NCI-H146 treated with DMSO at 0.1 percent for 48 hours (cell line): Measurements from ENCODE around the gene PGAM1.
A peak's percentile ranks its signal among the peaks of the same experiment; 100 is the strongest.
"Not testable (repeated sequence)": the region's sequence is repeated elsewhere in the genome, so short reads cannot be mapped to it uniquely, and the experiment has no call there.

Experiments used
- DNase-seq: peaks from one replicate; lab custom pipeline; 2025; ENCODE audit not compliant: unreplicated experiment; lab: John Stamatoyannopoulos, UW

PGAM1 gene

GRCh38 chr10:97425964-97426775 is at the start of gene PGAM1:
Gene PGAM1, plus strand, starts transcription at chr10:97426191. Its CDS starts 117 bp downstream, at chr10:97426308.
- DNase-seq = peak; percentile 91

DNA sequence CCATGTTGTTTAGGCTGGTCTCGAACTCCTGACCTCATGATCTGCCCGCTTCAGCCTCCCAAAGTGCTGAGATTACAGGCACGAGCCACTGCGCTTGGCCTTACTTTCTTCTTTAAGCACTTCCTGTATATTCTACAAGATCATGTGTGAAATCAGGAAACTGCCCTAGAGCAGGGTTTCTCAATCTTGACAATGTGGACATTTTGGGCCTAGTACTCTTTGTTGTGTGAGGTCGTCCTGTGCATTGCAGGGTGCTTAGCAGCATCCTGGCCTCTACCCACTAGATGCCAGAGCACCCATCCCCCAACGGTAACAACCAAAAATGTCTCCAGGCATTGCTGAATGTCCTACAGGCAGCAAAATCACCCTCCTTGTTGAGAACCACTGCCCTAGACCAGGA is 49.6 kb upstream of the PGAM1 start:
- DNase-seq = no peak

DNA sequence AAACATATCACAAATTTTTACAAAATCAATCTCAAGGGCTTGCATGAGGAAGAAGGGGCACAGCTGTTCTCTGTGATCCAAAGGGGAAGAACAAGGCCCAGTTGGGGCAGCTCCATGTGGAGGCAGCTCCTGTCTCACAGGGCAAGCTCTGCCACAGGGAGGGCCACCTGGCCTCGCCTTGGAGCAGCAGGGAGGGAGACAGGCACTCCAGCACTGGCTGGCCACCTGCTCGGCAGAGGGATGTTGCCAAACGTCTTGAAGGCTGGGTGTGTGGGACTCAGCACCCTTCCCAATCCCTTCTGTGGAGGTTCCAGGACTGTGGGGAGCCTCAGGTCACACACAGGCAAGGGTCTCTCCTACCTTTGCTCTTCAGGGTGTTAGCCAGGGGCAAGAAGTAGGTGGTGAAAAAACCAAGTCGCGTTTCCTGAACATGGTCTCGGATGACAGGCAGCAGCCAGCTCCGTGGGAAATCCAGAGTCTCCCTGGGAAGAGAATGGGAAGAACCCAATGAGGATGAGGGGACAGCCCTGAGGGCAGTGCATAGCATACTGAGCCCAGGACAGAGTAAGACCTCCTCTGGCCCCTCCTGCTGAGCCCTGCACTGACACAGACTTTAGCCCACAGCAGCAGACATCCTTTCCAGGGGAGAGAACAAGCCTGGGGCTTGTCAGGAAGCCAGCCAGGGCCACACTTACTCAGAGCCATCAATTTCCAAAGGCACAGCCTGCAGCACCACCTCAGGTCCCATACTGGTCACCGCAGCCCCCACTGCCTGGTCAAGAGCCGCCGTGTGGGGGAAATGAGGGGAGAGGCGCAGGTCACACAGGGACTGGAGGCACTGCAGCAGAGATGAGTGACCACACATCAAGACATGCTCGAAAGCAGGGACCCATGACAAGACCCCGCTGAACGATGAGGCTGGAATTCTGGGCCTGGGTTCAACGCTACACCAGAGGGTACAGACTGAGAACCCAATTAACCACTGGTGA is 46.8 kb upstream of the PGAM1 start:
- DNase-seq = no peak

- DNase-seq = no peak
These were observed 45.5 kb upstream of the PGAM1 start for GRCh38 chr10:97380516-97380915.

DNA sequence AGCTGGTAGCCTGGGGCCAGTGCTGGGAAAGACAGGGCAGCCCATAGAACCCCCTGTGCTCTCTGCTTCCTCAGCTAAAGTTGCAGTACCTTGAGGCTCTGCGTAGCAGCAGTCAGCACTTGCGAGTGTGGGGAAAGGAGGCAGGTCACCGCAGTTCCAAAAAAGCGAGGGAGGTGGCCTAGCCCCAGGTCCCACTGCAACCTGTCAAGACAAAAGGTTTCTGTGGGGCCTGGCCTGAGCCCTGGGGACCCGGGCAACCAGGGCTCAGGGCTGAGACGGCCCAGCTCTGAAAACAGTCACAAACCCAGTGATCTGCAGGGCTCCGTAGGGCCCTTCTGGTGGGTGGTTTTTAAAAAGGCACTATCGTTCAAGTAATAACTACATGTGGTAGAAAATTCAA is 44.4 kb upstream of the PGAM1 start:
- DNase-seq = no peak

GRCh38 chr10:97383159-97383558 is 42.8 kb upstream of the PGAM1 start:
- DNase-seq = no peak

DNA sequence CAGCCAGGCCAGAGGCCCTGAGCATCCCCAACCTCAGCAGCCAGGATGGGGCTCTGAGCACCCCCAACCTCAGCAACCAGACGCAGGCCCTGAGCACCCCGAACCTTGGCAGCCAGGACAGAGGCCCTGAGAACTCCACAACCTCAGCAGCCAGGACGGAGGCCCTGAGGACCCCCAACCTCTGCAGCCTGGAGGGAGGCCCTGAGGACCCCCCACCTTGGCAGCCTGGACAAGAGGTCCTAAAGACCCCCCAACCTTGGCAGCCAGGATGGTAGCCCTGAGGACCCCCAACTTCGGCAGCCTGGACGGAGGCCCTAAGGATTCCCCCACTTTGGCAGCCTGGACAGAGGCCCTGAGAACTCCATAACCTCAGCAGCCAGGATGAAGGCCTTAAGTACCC is 41.8 kb upstream of the PGAM1 start:
- DNase-seq = no peak

DNA sequence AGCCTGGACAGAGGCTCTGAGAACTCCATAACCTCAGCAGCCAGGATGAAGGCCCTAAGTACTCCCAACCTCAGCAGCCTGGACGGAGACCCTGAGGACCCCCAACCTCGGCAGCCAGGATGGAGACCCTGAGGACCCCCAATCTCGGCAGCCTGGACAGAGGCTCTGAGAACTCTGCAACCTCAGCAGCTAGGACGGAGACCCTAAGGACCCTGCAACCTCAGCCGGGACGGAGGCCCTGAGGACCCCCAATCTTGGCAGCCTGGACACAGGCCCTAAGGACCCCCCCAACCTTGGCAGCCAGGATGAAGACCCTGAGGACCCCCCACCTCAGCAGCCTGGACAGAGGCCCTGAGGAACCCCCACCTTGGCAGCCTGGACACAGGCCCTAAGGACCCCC is 41.4 kb upstream of the PGAM1 start:
- no peak for DNase-seq

- no peak for DNase-seq
These were observed 40.4 kb upstream of the PGAM1 start for GRCh38 chr10:97385565-97385964.

DNA sequence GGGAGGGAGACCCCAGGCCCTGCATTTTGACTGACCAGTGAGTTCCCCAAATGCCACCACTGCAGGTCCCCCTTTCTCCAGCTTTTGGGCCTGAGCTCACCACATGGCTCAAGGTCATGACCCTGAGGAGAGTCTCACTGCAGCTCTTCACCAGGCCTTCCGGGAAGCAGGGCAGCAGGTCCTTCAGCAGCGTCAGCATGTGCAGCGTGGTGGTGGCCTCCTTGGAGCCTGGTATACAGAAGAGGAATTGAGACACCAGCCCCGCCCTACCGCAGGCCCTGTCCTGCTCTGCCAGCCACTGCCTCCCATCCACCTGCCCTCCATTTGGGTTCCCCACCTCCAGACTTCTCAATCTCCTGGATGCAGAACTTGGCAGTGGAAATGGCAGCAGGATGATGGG is 37.8 kb upstream of the PGAM1 start:
- no peak for DNase-seq

GRCh38 chr10:97390091-97390490 is 35.9 kb upstream of the PGAM1 start:
- DNase-seq = no peak

DNA sequence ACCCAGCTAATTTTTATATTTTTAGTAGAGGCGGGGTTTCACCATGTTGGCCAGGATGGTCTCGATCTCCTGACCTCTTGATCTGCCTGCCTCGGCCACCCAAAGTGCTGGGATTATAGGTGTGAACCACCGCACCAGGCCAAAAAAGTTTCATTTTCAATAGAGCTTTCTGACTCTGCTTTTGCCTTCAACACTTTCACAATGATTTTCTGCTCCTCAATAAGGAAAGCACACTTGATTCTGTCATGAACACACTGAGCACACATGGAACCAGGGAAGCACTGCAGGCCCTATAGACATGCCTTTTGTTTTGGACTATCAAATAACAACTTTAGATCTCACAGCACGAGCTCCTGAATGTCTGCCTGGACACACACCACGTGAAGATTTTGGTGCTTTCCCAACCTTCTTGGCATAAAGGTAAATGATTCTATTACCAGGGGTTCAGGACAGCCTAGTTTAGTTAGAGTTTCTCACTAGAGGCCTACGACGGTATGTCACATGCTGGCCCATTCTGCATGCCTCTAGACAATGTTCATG is 32.9 kb upstream of the PGAM1 start:
- no peak for DNase-seq

GRCh38 chr10:97396056-97396455 is 29.9 kb upstream of the PGAM1 start:
- no peak for DNase-seq

- DNase-seq = peak; percentile 39
These were observed 26.0 kb upstream of the PGAM1 start for GRCh38 chr10:97399843-97400545.

- peak; percentile 91 for DNase-seq
These were observed 25.1 kb upstream of the PGAM1 start, which contains the start of gene RRP12 for GRCh38 chr10:97400665-97401454. Gene RRP12, minus strand, starts transcription at chr10:97401340. Its CDS starts 109 bp downstream, at chr10:97401231.

DNA sequence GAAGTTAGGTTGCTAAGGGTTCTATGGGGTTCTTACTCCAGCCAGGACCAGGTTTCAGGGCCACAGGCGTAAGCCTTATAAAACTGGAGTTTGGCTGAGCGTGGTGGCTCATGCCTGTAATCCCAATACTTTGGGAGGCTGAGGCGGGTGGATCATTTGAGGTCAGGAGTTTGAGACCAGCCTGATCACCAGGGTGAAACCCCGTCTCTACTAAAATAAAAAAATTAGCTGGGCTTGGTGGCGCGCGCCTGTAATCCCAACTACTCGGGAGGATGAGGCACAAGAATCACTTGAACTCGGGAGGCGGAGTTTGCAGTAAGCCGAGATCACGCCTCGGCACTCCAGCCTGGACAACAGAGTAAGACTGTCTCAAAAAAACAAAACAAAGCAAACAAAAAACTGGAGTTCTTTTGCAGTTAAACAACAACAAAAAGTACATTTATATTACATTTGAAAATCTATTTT is 24.5 kb upstream of the PGAM1 start:
- no peak for DNase-seq

DNA sequence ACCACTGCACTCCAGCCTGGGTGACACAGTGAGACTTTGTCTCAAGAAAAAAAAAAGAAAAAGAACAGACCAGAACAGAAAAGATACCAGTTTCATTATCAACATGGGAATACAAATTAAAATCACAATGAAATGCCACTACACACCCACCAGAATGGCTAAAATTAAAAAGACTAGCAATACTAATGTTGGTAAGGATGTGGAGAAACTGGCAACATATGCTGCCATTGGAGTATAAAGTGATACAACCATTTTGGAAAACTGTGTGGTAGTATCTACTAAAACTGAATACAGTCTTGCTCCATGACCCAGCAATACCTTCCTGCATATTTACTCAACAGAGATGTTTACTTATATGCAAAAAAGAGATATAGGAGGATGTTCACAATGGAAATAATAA is 21.9 kb upstream of the PGAM1 start:
- DNase-seq = no peak

DNA sequence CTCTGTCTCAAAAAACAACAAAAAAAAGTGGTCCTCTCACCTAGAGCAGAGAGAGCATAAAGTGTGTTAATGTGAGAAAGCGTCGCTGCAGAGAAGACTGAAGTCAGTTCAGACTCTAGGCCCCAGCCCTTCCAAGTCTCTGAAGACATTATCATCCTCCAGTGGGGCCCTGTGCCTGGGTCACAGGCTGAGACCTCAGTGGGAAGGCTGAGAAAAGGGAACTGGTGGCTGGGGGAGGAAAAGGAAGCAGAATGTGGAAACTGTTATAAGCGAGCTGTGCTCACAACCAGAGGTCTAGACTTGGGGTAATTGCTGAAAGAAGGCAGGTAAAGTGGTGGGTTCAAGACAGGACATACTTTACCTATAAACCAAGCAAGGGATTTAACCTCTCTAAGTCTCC is 19.9 kb upstream of the PGAM1 start:
- no peak for DNase-seq

DNA sequence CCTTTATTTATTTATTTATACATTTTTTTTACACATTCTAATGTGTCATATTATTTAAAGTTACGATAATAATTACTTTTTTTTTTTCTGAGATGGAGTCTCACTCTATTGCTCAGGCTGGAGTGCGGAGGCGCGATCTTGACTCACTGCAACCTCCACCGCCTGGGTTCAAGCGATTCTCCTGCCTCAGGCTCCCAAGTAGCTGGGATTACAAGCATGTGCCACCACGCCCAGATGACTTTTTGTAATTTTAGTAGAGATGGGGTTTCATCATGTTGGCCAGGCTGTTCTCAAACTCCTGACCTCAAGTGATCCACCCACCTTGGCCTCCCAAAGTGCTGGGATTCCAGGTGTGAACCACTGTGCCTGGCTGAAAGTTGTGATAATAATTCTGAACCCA is 19.5 kb upstream of the PGAM1 start:
- not testable (repeated sequence) for DNase-seq
